Natural killer cell treated with Interleukin-12 subunit alpha and Interleukin-12 subunit beta and Interleukin-15 and Interleukin-18, amount 100 ng/mL, for 72 hours (primary cell): Measurements from ENCODE around the gene C6orf89. TPM values are rescaled to one million over a fixed set of nuclear protein-coding genes. Genes with fewer than 3 reads are reported as not detected.

Experiments
- ATAC-seq, 2 donors: fragments of 150-1000 bp; cut with Tn5 transposase in 1 of 2; sonication (Bioruptor Pico), chemical (Tn5 transposase) in 1 of 2; 2 replicates each; pipeline ENCODE4 v1.10.0; 2021
- DNase-seq: peaks from one replicate; pipeline ENCODE4 v3.0.0; 2022; ENCODE audit warnings: low spot score
- H3K27ac Mint-ChIP-seq, 2 donors: 1 replicate in 1 of 2; 2 replicates in 1 of 2; pipeline ENCODE4 v1.8.0; 2022; ENCODE audit warnings: mixed read lengths in 2 of 2, mild to moderate bottlenecking in 1 of 2, moderate library complexity in 1 of 2
- H3K27me3 Mint-ChIP-seq, 2 donors: 1 replicate in 1 of 2; 2 replicates in 1 of 2; pipeline ENCODE4 v1.8.0; 2022; ENCODE audit warnings: mixed read lengths in 2 of 2
- H3K36me3 Mint-ChIP-seq: one replicate; pipeline ENCODE4 v1.8.0; 2022; ENCODE audit warnings: mixed read lengths
- H3K4me1 Mint-ChIP-seq, 2 donors: 1 replicate in 1 of 2; 2 replicates in 1 of 2; pipeline ENCODE4 v1.8.0; 2022; ENCODE audit warnings: low read depth in 2 of 2, mixed read lengths in 2 of 2, mild to moderate bottlenecking in 1 of 2
- H3K4me3 Mint-ChIP-seq: one replicate; pipeline ENCODE4 v1.8.0; 2022; ENCODE audit warnings: mixed read lengths
- H3K9me3 Mint-ChIP-seq: 2 replicates; pipeline ENCODE4 v1.8.0; 2022; ENCODE audit warnings: mixed read lengths
- total RNA-seq, 2 donors: library from RNA; stranded (reverse); gene quantifications; one replicate each; pipeline ENCODE4 v1.2.3, GENCODE V29; 2022

C6orf89 gene
- total RNA-seq, 2 donors from 2014 or later: 40.4 to 44.4 TPM

DNA sequence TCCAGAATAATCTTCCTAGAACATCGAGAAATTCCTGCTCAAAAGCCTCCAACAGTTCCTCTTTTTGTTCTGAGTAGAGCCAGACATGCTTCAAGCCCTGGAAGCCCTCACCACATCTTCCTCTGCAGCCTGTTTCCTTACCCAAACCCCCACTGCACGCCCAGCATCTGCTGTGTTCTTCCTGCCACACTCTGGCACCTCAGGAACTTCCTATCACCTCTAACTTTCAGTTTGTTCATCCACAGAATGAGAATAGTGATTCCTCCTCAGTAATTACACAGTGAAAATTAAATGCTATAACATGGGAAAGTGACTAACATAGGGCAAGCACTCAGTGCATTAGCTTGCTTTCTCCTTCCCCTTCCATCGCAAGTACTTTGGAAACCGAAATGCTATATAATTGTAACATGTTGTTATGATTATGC lies 26.3 kb downstream of the C6orf89 start:
- peaks cover 23% of the 10 kb centered on the region for H3K36me3 Mint-ChIP-seq
- no peaks in the 10 kb centered on the region for H3K9me3 Mint-ChIP-seq
- ATAC-seq (peak; percentile 64 to 70), DNase-seq (no peak)
- H3K4me3 Mint-ChIP-seq: peak overlapping the region; percentile 75
- peaks cover 25 to 35% of the 10 kb centered on the region in 2 donors for H3K4me1 Mint-ChIP-seq
- H3K27ac Mint-ChIP-seq: peak overlapping the region; percentile 47 to 75
- no peaks in the 10 kb centered on the region for H3K27me3 Mint-ChIP-seq

GRCh38 chr6:36912586-36912985 lies 26.8 kb downstream of the C6orf89 start:
- ATAC-seq: peak; percentile 83 to 89
- Mint-ChIP-seq H3K4me3 (peak overlapping the region; percentile 75), H3K36me3 (peaks cover 23% of the 10 kb centered on the region), H3K9me3 (no peaks in the 10 kb centered on the region), H3K27ac (peak overlapping the region; percentile 47 to 75), H3K4me1 (peaks cover 25 to 35% of the 10 kb centered on the region in 2 donors), H3K27me3 (no peaks in the 10 kb centered on the region)
- no peak for DNase-seq

DNA sequence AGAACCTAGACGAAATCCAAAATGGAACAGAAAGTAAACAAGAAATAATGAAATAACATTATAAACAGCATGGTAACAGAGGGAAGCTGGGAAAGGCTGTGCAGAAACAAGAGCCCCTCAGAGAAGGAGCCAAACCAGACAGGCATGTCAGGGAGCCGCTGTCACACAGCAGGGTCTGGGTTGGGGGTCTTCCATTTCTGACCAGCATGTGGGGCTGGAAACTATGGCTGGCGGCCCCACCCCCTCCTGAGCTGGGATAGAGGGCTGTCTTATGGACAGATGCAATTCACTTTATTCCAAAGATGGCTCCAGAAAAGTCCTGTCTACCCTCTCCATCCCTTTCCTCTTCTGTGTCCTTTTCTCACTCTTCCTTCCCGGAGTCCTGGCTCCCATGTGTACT lies 27.3 kb downstream of the C6orf89 start:
- no peak for DNase-seq
- no peak for ATAC-seq
- Mint-ChIP-seq H3K4me1 (peaks cover 22 to 35% of the 10 kb centered on the region in 2 donors), H3K36me3 (peaks cover 23% of the 10 kb centered on the region), H3K27ac (peak overlapping the region; percentile 47 to 75), H3K27me3 (no peaks in the 10 kb centered on the region), H3K9me3 (no peaks in the 10 kb centered on the region), H3K4me3 (peak overlapping the region; percentile 75)

DNA sequence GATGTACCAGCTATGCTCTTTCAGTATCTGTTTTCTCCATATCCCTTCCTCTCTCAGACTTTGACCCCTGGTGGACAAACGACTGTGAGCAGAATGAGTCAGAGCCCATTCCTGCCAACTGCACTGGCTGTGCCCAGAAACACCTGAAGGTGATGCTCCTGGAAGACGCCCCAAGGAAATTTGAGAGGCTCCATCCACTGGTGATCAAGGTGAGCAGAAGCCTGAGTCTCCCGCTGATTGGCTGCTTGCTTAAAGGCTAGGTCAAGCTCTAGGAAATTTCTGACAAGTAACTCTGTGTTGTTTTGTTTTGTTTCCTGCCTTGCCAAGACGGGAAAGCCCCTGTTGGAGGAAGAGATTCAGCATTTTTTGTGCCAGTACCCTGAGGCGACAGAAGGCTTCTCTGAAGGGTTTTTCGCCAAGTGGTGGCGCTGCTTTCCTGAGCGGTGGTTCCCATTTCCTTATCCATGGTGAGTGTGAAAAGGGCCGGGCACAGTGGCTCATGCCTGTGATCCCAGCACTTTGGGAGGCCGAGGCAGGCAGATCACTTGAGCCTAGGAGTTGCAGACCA lies 28.6 kb downstream of the C6orf89 start:
- no peak for ATAC-seq

GRCh38 chr6:36915599-36915998 lies 29.8 kb downstream of the C6orf89 start:
- H3K27ac Mint-ChIP-seq: no peak overlapping the region
- H3K27me3 Mint-ChIP-seq: no peaks in the 10 kb centered on the region
- H3K4me3 Mint-ChIP-seq: no peak overlapping the region
- peaks cover 21 to 30% of the 10 kb centered on the region in 2 donors for H3K4me1 Mint-ChIP-seq
- DNase-seq: no peak
- H3K36me3 Mint-ChIP-seq: peaks cover 24% of the 10 kb centered on the region
- H3K9me3 Mint-ChIP-seq: no peaks in the 10 kb centered on the region
- ATAC-seq: no peak

More for the DNA sequence above, 28.6 kb downstream of the C6orf89 start:
- Mint-ChIP-seq H3K9me3 (no peaks in the 10 kb centered on the region), H3K36me3 (peaks cover 19% of the 10 kb centered on the region), H3K4me1 (peaks cover 21 to 30% of the 10 kb centered on the region in 2 donors), H3K27me3 (no peaks in the 10 kb centered on the region), H3K27ac (peak overlapping the region; percentile 33 to 41), H3K4me3 (peak overlapping the region; percentile 62)
- no peak for DNase-seq

GRCh38 chr6:36916126-36916525 lies 30.4 kb downstream of the C6orf89 start:
- no peak for ATAC-seq
- no peak for DNase-seq
- Mint-ChIP-seq H3K4me3 (no peak overlapping the region), H3K27me3 (no peaks in the 10 kb centered on the region), H3K9me3 (no peaks in the 10 kb centered on the region), H3K4me1 (peaks cover 21 to 30% of the 10 kb centered on the region in 2 donors), H3K36me3 (peaks cover 24% of the 10 kb centered on the region), H3K27ac (no peak overlapping the region)

- Mint-ChIP-seq H3K27ac (no peak overlapping the region), H3K36me3 (peaks cover 24% of the 10 kb centered on the region), H3K9me3 (no peaks in the 10 kb centered on the region), H3K4me3 (no peak overlapping the region), H3K4me1 (peaks cover 8 to 18% of the 10 kb centered on the region in 2 donors), H3K27me3 (no peaks in the 10 kb centered on the region)
- DNase-seq (no peak), ATAC-seq (no peak)
Measured at GRCh38 chr6:36917541-36918193, 31.9 kb downstream of the C6orf89 start.

DNA sequence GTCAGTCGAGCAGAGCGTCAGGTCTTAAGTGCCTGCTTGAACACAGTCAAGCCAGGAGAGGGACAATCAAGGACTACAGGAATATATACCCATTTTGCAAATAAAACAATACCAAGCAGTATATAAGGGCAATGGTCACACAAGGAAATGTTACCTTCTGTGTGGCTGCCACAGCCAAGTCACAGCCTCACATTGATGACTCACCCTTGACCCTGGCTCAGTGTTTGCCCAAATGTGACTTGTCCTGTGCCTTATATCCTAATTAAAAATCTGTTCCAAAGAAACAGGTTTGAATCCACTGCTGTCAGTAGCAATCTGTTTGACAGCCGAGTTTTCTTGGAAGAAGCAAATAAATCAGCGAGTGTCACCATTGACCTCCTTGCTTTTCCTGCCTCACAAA lies 34.3 kb downstream of the C6orf89 start:
- peaks cover 0 to 7% of the 10 kb centered on the region in 2 donors for H3K4me1 Mint-ChIP-seq
- no peaks in the 10 kb centered on the region for H3K9me3 Mint-ChIP-seq
- DNase-seq (no peak), ATAC-seq (no peak)
- no peaks in the 10 kb centered on the region for H3K27me3 Mint-ChIP-seq
- H3K4me3 Mint-ChIP-seq: no peak overlapping the region
- H3K27ac Mint-ChIP-seq: no peak overlapping the region
- H3K36me3 Mint-ChIP-seq: peaks cover 17% of the 10 kb centered on the region

DNA sequence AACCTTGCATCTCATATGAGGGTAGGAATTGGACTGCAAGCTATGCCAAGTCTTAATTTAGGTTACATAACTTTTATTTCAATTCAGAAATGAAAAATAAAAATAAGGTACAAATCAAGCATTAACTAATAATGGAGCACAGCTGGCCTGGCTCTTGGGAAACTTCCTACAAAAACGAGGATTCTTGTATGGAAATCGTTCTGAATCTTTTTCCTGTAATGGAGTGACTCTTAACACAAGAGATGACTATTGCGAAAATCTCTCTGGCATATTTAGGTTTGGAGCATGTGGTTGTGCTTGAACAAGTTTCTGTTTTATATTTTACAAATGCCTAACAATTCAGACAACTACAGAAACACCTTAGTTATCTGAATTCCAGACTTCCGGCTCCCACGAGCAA lies 34.8 kb downstream of the C6orf89 start:
- H3K36me3 Mint-ChIP-seq: peaks cover 15% of the 10 kb centered on the region
- H3K4me1 Mint-ChIP-seq: peaks cover 0 to 7% of the 10 kb centered on the region in 2 donors
- no peaks in the 10 kb centered on the region for H3K9me3 Mint-ChIP-seq
- DNase-seq: no peak
- no peaks in the 10 kb centered on the region for H3K27me3 Mint-ChIP-seq
- H3K4me3 Mint-ChIP-seq: no peak overlapping the region
- no peak overlapping the region for H3K27ac Mint-ChIP-seq
- ATAC-seq: no peak

DNA sequence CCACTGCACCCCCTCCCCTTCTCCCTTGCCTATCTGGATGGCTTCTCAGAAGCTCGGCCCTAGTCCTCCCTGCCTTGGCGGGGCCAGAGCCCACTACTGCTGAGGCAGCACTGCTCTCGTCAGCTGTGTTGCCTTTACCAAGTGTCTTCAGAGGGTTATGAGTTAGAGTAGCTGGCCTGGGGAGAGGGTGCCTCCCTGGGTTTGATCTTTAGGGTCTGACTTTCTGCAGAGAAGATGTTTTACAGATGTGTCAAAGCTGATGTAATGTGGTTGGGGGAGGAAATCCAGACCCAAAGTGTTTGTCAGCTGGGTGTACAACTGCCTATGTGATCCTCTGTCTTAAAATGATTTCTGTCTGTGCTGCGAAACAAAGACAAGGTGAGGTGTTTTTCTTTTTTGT lies 38.4 kb downstream of the C6orf89 start:
- peak in 1 of 2 donors; percentile 29 for ATAC-seq
- Mint-ChIP-seq H3K4me3 (no peak overlapping the region), H3K4me1 (peaks cover 0 to 12% of the 10 kb centered on the region in 2 donors), H3K27me3 (no peaks in the 10 kb centered on the region), H3K9me3 (no peaks in the 10 kb centered on the region), H3K36me3 (peaks cover 12% of the 10 kb centered on the region), H3K27ac (peak overlapping the region in 1 of 2 donors; percentile 27)
- no peak for DNase-seq

DNA sequence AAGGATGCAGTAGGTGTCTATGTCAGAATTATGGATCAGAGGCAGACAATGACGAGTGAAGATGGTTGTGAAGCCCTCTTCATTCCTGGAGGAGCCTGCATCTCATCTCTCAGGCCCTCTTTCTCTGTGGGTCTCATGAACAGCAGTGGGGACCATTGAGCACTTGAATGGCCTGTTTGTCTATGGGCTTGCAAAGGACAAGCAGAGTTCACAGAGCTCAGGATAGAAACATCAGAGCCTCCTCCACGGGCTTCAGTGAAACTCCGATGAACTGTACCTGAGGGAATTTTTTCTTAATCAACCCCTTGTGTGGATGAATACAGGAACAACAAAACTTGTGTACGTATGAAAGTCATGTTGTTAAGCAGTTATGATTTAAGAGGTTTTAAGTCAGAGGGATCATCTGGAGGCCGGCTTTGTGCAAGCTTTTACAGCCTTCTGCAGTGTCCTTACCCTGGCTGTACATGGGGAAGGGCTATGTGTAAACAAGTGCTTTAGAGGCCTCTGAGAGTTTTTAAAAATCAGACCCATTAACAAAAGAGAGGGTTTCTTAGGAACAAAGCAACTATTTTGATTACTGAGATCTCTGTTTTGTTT lies 39.1 kb downstream of the C6orf89 start:
- peaks cover 0 to 12% of the 10 kb centered on the region in 2 donors for H3K4me1 Mint-ChIP-seq
- H3K4me3 Mint-ChIP-seq: no peak overlapping the region
- H3K27me3 Mint-ChIP-seq: no peaks in the 10 kb centered on the region
- H3K36me3 Mint-ChIP-seq: peaks cover 5% of the 10 kb centered on the region
- no peak for DNase-seq
- H3K27ac Mint-ChIP-seq: peak overlapping the region; percentile 27 to 76
- ATAC-seq: no peak
- H3K9me3 Mint-ChIP-seq: no peaks in the 10 kb centered on the region

- H3K4me1 Mint-ChIP-seq: peaks cover 0 to 12% of the 10 kb centered on the region in 2 donors
- peaks cover 5% of the 10 kb centered on the region for H3K36me3 Mint-ChIP-seq
- peak overlapping the region; percentile 68 for H3K4me3 Mint-ChIP-seq
- peak overlapping the region; percentile 24 to 76 for H3K27ac Mint-ChIP-seq
- no peaks in the 10 kb centered on the region for H3K27me3 Mint-ChIP-seq
- H3K9me3 Mint-ChIP-seq: no peaks in the 10 kb centered on the region
- no peak for DNase-seq
- peak; percentile 48 to 78 for ATAC-seq
Measured at GRCh38 chr6:36925809-36926208, 40.1 kb downstream of the C6orf89 start.

GRCh38 chr6:36926708-36927513 lies 41.2 kb downstream of the C6orf89 start:
- DNase-seq: no peak
- ATAC-seq: peak in 1 of 2 donors; percentile 56
- Mint-ChIP-seq H3K9me3 (no peaks in the 10 kb centered on the region), H3K4me3 (no peak overlapping the region), H3K27me3 (no peaks in the 10 kb centered on the region), H3K36me3 (peaks cover 5% of the 10 kb centered on the region), H3K27ac (no peak overlapping the region), H3K4me1 (peaks cover 0 to 12% of the 10 kb centered on the region in 2 donors)
